ENCODE results near the gene SLC4A4.

The SLC4A4 gene

GRCh38 chr4:71456841-71457240, 118.0 kb downstream of the SLC4A4 start:
- Histone ChIP-seq H4K20me1 (ENCODE audit: insufficient read depth, low read length) (no peaks in the 10 kb centered on the region), H3K4me2 (ENCODE audit: insufficient read depth, low read length) (no peak overlapping the region), H3K79me2 (ENCODE audit: insufficient read depth, low read length) (no peaks in the 10 kb centered on the region), H2AFZ (ENCODE audit: low read depth, low read length) (no peak overlapping the region), H3K36me3 (ENCODE audit: insufficient read depth, low read length) (no peaks in the 10 kb centered on the region), H3K4me1 (ENCODE audit: insufficient read depth, low read length) (no peaks in the 10 kb centered on the region), H3K27me3 (ENCODE audit: insufficient read depth, low read length, poor library complexity) (no peaks in the 10 kb centered on the region), H3K9me3 (ENCODE audit: insufficient read depth, low read length, severe bottlenecking) (no peaks in the 10 kb centered on the region), H3K27ac (ENCODE audit: low read length) (no peak overlapping the region), H3K9ac (ENCODE audit: low read depth, low read length) (no peak overlapping the region), H3K4me3 (ENCODE audit: low read depth in 1 of 2, low read length in 2 of 2) (no peak overlapping the region)
- DNase-seq (no peak), ATAC-seq (ENCODE audit: insufficient read depth, low read depth) (no peak)
- no peak for TF ChIP-seq CTCF (IDR thresholded peaks at IDR 0.05; ENCODE audit: borderline replicate concordance, extremely low read depth, low read length, poor library complexity, severe bottlenecking)
- no peak for TF ChIP-seq EZH2 (IDR thresholded peaks at IDR 0.05; ENCODE audit: borderline replicate concordance, low read depth, low read length, severe bottlenecking)

- Histone ChIP-seq H3K4me1 (ENCODE audit: insufficient read depth, low read length) (no peaks in the 10 kb centered on the region), H3K36me3 (ENCODE audit: insufficient read depth, low read length) (no peaks in the 10 kb centered on the region), H4K20me1 (ENCODE audit: insufficient read depth, low read length) (no peaks in the 10 kb centered on the region), H3K27ac (ENCODE audit: low read length) (no peak overlapping the region), H3K79me2 (ENCODE audit: insufficient read depth, low read length) (no peaks in the 10 kb centered on the region), H3K4me3 (ENCODE audit: low read depth in 1 of 2, low read length in 2 of 2) (no peak overlapping the region), H2AFZ (ENCODE audit: low read depth, low read length) (no peak overlapping the region), H3K4me2 (ENCODE audit: insufficient read depth, low read length) (no peak overlapping the region), H3K27me3 (ENCODE audit: insufficient read depth, low read length, poor library complexity) (no peaks in the 10 kb centered on the region), H3K9me3 (ENCODE audit: insufficient read depth, low read length, severe bottlenecking) (no peaks in the 10 kb centered on the region), H3K9ac (ENCODE audit: low read depth, low read length) (no peak overlapping the region)
- no peak for ATAC-seq (ENCODE audit: insufficient read depth, low read depth)
- no peak for DNase-seq
- TF ChIP-seq EZH2 (IDR thresholded peaks at IDR 0.05; ENCODE audit: borderline replicate concordance, low read depth, low read length, severe bottlenecking) (no peak), CTCF (IDR thresholded peaks at IDR 0.05; ENCODE audit: borderline replicate concordance, extremely low read depth, low read length, poor library complexity, severe bottlenecking) (no peak)
Observed at GRCh38 chr4:71460371-71460770, 121.6 kb downstream of the SLC4A4 start.

GRCh38 chr4:71461422-71461821, 122.6 kb downstream of the SLC4A4 start:
- H3K36me3 ChIP-seq (ENCODE audit: insufficient read depth, low read length) = no peaks in the 10 kb centered on the region
- TF ChIP-seq EZH2 (IDR thresholded peaks at IDR 0.05; ENCODE audit: borderline replicate concordance, low read depth, low read length, severe bottlenecking) = no peak
- TF ChIP-seq CTCF (IDR thresholded peaks at IDR 0.05; ENCODE audit: borderline replicate concordance, extremely low read depth, low read length, poor library complexity, severe bottlenecking) = no peak
- H2AFZ ChIP-seq (ENCODE audit: low read depth, low read length) = no peak overlapping the region
- no peak overlapping the region for H3K4me2 ChIP-seq (ENCODE audit: insufficient read depth, low read length)
- DNase-seq (no peak), ATAC-seq (ENCODE audit: insufficient read depth, low read depth) (no peak)
- no peaks in the 10 kb centered on the region for H3K27me3 ChIP-seq (ENCODE audit: insufficient read depth, low read length, poor library complexity)
- no peaks in the 10 kb centered on the region for H4K20me1 ChIP-seq (ENCODE audit: insufficient read depth, low read length)
- no peaks in the 10 kb centered on the region for H3K9me3 ChIP-seq (ENCODE audit: insufficient read depth, low read length, severe bottlenecking)
- no peaks in the 10 kb centered on the region for H3K4me1 ChIP-seq (ENCODE audit: insufficient read depth, low read length)
- H3K4me3 ChIP-seq (ENCODE audit: low read depth in 1 of 2, low read length in 2 of 2) = no peak overlapping the region
- no peak overlapping the region for H3K27ac ChIP-seq (ENCODE audit: low read length)
- no peaks in the 10 kb centered on the region for H3K79me2 ChIP-seq (ENCODE audit: insufficient read depth, low read length)
- no peak overlapping the region for H3K9ac ChIP-seq (ENCODE audit: low read depth, low read length)

GRCh38 chr4:71466775-71467174, 128.0 kb downstream of the SLC4A4 start:
- no peak overlapping the region for H3K27ac ChIP-seq (ENCODE audit: low read length)

More at GRCh38 chr4:71466775-71467174, 128.0 kb downstream of the SLC4A4 start:
- Histone ChIP-seq H3K4me2 (ENCODE audit: insufficient read depth, low read length) (no peak overlapping the region), H3K4me3 (ENCODE audit: low read depth in 1 of 2, low read length in 2 of 2) (no peak overlapping the region), H3K9ac (ENCODE audit: low read depth, low read length) (no peak overlapping the region), H3K4me1 (ENCODE audit: insufficient read depth, low read length) (no peaks in the 10 kb centered on the region), H3K27me3 (ENCODE audit: insufficient read depth, low read length, poor library complexity) (no peaks in the 10 kb centered on the region), H3K9me3 (ENCODE audit: insufficient read depth, low read length, severe bottlenecking) (no peaks in the 10 kb centered on the region), H2AFZ (ENCODE audit: low read depth, low read length) (no peak overlapping the region), H3K36me3 (ENCODE audit: insufficient read depth, low read length) (no peaks in the 10 kb centered on the region), H3K79me2 (ENCODE audit: insufficient read depth, low read length) (no peaks in the 10 kb centered on the region), H4K20me1 (ENCODE audit: insufficient read depth, low read length) (no peaks in the 10 kb centered on the region)
- TF ChIP-seq EZH2 (IDR thresholded peaks at IDR 0.05; ENCODE audit: borderline replicate concordance, low read depth, low read length, severe bottlenecking) (no peak), CTCF (IDR thresholded peaks at IDR 0.05; ENCODE audit: borderline replicate concordance, extremely low read depth, low read length, poor library complexity, severe bottlenecking) (no peak)
- no peak for DNase-seq
- peak; percentile 40; the same call in 1 of the 3 replicates for ATAC-seq (ENCODE audit: insufficient read depth, low read depth)
